GM19468 (cell line): Measurements from ENCODE around the gene DUSP10.

Experiments used
- ATAC-seq: cut with Tn5 transposase; IDR thresholded peaks from one replicate; pipeline ENCODE4 v1.9.1; 2021; ENCODE audit warnings: mild to moderate bottlenecking, moderate library complexity, moderate number of reproducible peaks; ENCODE audit not compliant: unreplicated experiment; ENCODE audit errors: extremely low read depth

DUSP10 gene

DNA sequence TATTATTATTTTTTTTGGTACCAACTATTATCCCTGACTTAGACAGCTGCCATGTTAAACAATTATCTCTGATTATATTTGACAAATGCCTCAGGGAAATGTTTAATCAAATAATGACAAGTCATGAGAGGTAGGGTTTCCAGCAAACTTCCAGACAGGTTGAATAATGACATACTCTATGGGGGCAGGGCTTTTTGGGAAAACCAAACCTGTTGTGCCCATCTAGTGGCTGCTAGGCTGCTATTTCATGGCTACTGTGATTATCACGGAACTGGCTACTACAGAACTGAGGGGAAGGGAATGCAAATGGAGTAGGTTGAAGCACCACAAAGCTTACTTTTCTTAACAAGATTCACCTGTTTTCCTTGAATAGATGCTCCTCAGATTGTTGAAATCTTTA, 77.6 kb downstream of the DUSP10 start:
- no peak for ATAC-seq

DNA sequence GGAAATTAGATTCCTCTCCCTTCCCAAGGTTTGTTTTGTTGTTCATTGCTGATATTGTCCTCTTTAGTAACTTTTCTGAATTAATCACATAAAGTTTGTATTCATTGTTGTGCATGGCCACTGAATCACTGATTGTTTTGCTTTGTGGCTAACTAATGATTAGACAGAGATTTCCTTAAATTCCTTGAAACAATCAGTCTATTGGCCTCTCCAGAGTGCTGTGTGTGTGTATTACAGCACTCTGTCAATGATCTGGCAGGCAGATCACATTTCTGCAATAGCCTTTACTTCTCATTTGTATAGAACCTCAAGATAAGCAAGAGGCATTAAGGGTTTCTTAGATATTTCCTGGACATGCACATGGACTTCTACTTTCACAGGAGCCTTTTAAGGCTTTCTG, 78.6 kb downstream of the DUSP10 start:
- no peak for ATAC-seq

DNA sequence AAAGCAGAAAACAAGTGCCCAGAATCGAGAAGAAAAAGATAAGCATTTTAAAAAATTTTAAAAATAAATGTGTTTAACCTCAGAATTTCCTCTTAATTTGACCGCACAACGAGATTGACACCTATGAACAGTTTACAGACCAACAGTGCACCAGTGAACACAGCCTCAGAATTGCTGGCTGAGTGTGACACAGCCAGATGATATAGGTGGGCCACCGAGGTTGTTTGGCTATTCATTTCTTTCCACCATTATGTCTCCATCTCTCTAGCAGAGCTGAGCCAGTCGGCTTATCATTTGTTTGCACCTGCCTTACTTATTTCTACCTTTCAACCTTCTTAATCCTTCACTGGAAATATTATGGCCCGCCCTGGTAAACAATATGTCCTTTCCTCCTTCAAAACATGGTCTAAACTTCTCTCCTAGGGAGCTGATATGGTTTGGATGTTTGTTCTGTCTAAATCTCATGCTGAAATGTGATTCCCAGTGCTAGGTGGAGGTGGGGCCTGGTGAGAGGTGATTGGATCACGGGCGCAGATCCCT, 86.1 kb downstream of the DUSP10 start:
- no peak for ATAC-seq
